OCI-LY1 (cell line): ENCODE data around the gene TROAP.

Experiments used
- CTCF ChIP-seq: fragments of 200-600 bp; sonication (generic), shearing (Covaris generic); IDR thresholded peaks from 2 replicates; pipeline ENCODE4 v1.5.1; 2017; ENCODE audit warnings: mild to moderate bottlenecking, antibody characterized with exemption, low read length, moderate library complexity, mixed read lengths
- EZH2 ChIP-seq: fragments of 200-600 bp; sonication (generic), shearing (Covaris generic); IDR thresholded peaks from 2 replicates; pipeline ENCODE4 v1.8.0; 2017; ENCODE audit warnings: borderline replicate concordance, mixed run types, mild to moderate bottlenecking, antibody characterized with exemption, low read length, moderate library complexity, mixed read lengths

GRCh38 chr12:49345825-49346658 is 23.0 kb downstream of the TROAP start:
- TF ChIP-seq CTCF (no peak), EZH2 (0 out of 2 replicates have a peak, but pooled peaks have one; percentile 47)
